CD4-positive, alpha-beta T cell treated with Interleukin-15 for 4 hours (primary cell): Measurements from ENCODE around the gene GDAP1L1.
"Not testable (repeated sequence)": the region's sequence is repeated elsewhere in the genome, so short reads cannot be mapped to it uniquely, and the experiment has no call there.

Experiments used
- DNase-seq: peaks from one replicate; pipeline ENCODE4 v3.0.0-alpha.2; 2020; ENCODE audit warnings: low spot score

Gene GDAP1L1

DNA sequence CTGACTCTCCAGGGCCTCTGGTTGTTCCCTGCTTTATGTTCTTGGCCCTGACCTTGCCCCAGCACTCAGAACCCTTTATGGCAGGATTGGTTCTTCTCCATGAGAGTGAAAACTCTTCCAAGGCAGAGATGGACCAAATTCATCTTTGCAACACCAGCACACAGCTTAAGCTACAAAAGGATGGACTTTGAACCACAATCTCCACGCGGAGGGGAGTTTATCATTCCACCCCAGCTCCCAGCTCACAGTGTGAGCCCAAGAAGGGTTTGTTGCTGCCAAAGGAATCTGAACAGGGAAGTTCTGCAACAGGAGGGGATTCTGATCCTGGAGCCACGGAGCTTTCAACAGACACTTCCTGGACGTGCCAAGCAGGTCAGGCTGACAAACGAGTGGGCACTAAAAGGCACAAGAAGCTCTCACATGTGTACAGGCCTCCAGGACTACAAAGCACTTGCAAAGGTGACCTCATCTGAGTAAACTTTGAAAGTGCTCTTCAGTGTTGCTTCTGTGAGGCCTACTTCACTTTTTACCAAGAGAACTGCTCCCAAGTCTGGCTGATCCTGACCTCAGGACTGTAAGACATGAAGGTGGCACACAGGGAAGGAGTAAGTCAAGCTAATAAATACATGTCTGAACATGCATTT is 55.0 kb downstream of the GDAP1L1 start:
- no peak for DNase-seq

DNA sequence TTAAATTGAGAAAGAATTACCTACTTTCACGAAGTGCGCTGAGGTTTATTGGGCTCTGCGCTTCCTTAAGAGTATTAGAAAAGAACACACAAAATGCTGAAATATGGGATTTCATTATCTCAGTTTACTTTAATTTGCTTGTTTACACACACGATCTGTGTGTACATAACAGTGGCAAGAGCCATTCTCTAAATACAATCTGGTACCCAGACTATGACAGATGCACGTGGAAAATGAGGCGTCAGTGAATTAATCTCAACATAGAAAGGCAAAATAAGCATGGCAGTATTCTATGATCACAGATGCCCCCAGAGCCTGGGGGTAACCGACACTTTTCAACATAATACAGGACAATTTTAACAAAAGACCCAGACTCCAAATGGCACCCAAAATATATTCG is 55.6 kb downstream of the GDAP1L1 start:
- DNase-seq: no peak

DNA sequence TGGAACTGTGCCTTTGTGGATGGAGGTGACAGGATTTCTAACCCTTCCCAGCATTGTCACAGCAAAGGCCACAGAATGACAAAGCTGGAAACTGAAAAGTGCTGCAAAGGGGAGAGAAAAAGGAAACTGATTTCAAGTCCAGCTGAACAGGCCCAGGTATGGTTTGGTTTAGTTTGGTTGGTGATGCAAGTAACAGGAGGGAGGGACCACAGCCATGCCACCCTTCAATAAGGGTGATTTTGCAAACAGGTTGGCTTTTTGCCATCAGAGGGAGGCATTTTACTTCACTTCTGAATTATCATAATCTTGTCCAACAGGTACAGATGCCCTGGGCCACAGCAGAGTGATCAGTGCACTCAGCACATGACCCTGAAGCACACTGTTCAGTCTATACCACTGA is 57.3 kb downstream of the GDAP1L1 start:
- DNase-seq: no peak

DNA sequence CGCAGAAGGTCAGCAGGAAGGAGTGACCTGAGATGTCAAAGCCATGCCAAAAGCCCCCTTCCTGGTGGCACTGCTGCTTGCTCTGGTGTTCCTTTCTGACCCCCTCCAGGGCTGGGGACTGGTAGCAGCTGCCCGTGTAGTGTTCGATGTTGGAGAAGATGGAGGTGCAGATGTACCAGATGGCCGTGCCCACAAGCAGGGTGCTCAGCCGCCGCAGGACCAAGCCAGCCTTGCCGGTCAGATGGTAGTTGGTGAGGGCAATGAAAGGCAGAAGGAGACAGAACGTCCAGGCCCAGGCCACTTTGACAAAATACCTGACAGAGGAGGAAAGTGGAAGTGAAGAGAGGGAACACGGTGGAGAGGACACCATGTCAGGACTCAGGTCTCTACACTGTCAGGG is 59.8 kb downstream of the GDAP1L1 start:
- DNase-seq: no peak

DNA sequence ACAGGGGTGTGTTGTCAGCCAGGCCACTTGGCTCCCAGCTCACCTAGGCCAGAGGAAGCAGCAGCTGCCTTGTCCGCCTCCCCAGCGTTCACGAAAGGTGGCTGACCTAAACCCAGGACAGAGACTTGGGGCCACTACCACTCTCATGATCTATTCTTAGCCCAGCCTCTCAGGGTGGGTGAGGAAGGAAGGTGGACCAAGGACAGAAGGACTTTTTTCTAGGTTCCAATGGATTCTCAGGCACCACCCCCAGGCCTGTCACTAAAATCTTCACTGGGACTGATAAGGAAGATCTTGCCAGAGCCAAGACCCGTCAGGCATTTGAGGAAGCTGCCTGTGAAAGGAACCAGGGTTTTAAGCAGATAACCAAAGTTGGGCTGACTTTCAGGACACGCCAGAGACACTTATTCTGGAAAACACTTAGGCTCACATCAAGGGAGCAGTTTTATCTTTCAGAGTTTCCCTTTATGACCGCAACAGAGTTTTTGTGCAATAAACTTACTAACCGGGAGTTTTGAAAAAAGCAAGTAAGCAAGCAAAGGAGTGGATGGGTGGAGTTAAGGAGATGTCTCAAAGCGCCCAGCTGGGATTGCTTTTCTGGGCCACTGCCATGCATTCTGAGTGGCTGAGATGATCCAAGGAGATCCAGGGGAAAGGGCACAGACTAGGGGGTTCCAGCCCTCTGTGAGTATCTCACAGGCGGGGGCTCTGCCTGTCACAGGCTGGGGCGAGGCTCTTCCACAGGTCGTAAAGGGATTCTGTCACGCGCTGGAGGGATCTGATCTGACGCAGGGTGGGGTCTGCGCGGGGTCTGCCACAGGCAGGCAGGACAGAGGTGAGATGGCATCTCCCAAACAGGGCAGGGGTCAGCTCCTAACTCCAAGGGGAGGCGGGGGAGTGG is 62.9 kb downstream of the GDAP1L1 start:
- DNase-seq: no peak

DNA sequence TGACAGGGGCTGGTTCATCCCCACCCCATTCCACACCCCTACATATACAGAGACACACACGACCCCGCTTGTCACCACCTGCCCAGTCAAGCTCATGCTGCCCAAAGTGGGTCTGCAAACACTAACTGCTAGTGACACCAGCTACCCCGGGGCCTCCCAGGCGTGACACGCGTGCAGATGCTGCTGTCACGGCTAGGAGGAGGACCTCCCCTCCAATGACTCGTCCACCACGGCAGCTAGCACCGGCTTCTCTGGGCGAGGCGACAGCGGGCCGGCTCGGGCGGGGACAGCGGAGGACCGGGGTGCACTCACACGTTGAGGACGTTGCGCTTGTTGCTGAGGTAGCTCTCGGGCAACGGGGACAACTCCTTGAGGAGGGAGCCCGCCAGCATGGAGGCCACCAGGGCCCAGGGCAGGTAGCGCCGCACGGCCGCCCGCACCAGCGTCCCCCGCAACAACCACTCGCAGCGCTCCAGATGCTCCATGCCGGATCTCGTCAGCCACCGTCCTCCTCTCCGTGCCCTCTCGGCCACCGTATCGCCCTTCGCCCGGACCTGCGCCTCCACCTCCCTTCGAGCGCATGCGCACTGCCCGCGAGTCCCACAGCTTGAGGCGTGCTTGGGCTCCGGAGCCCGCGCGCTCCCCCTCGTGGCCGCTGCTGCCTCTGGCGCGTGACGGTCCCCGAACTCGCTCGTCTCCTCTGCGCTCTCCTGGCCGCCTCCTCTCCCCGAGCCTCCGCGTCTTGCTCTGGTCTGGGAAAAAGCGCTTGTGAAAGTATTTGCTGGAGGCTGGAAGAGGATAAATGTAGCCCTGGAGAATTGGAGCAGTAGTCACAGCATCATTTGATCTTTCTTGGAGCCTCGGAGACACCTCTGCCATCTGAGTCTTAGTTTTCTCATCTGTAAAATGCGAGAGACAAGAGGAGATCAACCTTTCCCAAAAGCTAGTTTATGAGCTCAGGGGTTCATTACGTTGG is 63.8 kb downstream of the GDAP1L1 start, which contains the start of gene FITM2:
FITM2 (minus strand) TSS at position 539 of the 976 bp plus-strand sequence; CDS start at position 485, 54 bp downstream.
- DNase-seq: peak; percentile 97

DNA sequence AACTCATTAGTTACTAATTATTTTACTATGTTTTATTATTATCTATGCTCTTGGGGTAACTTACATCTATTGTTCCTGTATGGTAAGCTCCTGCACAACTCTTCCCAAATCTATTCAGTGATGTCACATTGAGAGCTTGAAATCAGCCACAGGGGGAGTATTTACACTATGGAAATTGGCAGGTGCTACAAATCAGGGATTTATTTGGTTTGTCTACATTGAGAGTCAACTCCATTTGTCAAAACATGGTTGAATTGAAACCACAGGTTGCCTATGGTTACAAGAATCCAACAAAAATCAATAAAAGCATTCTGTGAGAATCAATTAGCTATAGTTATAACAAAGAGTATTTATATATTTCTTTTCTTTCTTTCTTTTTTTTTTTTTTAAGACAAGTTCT is 67.8 kb downstream of the GDAP1L1 start:
- DNase-seq: no peak

DNA sequence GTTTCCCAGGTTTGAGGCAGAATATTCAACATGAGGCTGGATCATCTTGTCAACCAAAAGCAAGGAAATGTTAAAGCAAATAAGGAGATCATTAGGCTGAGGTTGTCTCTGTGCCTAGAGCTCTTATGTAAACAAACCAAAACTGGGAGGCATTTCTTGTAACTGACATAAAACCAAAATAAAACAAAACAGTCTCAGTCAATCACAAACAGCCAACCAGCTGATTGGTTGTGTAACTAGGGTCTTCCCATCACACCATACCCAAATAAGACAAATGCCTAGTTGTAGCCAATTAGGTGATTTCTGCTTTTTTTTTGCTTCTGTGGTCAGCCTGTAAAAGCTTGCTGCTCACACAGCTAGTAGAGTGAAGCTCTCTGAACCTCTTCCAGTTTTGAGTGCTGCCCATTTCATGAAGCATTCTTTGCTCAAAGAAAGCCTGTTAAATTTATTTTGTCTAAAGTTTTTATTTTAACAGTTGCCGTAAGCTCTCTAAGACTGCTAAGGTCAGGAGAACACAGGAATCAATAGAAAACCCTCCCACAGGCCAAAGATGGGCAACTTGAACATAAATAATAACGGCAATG is 72.8 kb downstream of the GDAP1L1 start:
- no peak for DNase-seq

DNA sequence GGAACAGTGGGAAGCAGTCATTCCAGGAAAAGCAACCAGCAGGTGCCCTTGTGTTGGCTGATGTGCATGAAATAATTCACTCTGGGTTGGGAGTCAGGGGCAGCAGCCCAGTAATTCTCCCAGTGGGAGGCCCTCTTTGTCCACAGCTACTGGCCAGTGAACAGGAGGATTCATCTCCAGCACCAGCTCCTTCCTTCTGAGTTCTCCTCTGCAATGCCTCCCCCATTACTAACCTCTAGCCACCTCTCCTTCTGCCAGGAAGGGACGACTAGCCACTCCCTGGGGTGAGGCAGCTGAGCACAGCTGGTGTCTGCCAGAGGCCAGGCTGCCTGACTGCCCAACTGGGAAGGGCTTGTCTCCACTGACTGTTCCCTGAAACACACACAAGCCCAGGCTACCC is 77.2 kb downstream of the GDAP1L1 start:
- no peak for DNase-seq

DNA sequence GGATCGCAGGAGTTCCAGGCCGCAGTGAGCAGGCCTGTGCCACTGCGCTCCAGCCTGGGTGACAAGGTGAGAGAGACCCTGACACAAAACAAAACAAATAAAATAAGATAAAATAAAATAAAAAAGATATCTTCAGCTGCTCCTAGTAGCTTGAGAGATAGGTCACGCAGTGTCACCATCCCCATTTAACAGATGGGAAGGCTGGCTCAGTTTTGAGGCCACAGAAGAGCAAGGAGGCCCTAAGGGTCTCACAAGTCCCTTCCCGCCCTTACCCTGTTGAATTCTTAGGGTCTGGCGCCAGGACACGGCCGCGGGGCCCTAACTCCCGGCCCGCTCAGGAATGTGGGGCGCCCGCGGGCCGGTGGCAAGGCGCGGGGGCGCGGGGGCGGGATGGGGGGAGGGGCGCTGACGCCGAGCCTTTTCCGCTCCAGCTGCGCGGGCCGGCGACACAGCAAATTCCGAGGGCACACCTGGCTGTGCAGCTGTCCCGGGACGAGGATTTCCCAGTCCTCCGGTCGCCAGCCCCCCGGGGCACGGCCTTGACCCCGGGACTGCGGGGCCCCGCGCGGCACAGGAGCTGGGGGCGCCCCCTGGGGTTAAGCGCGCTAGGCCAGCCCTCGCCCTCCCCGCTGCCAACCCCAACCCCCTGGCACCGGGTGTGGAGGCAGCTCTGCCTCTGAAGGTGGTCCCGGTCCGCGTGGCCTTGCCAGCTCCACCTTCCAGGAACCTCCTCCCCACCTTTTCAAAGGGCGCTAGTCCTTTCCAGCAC is 79.5 kb downstream of the GDAP1L1 start:
- no peak for DNase-seq

DNA sequence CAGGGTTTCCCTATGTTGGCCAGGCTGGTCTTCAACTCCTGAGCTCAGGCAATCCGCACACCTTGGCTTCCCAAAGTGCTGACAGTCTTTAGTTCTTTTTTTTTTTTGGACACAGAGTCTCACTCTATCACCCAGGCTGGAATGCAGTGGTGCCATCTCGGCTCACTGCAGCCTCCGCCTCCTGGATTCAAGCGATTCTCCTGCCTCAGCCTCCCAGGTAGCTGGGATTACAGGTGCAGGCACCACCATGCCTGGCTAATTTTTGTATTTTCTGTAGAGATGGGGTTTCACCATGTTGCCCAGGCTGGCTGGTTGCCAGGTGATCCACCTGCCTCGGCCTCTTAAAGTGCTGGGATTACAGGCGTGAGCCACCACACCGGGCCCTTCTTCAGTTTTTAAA is 80.6 kb downstream of the GDAP1L1 start:
- DNase-seq: not testable (repeated sequence)

DNA sequence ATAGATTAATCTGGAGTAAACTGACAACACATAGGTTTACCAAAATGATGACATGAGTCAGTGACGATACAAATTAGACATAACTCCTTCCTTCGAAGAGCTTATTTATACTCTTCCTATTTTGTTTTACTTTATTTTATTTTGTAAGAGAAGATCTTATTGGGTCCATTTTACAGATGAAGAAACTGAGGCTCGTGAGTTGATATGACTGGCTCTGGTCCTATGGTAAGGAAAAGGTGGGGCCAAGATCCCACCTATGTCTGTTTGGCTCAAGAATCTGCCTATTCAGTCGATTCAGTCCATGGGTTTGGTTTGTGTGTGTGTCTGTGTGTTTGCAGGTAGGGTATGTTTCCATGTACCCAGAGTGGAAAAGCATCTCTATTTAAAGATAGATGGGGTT is 81.3 kb downstream of the GDAP1L1 start:
- DNase-seq: no peak
